GM18868 (cell line): ENCODE results near the gene HCN1.
"Not testable (repeated sequence)": the region's sequence is repeated elsewhere in the genome, so short reads cannot be mapped to it uniquely, and the experiment has no call there.

Experiments
- ATAC-seq: cut with Tn5 transposase; IDR thresholded peaks from one replicate; pipeline ENCODE4 v1.9.1; 2021; ENCODE audit warnings: mild to moderate bottlenecking, moderate library complexity; ENCODE audit not compliant: unreplicated experiment

Gene HCN1

DNA sequence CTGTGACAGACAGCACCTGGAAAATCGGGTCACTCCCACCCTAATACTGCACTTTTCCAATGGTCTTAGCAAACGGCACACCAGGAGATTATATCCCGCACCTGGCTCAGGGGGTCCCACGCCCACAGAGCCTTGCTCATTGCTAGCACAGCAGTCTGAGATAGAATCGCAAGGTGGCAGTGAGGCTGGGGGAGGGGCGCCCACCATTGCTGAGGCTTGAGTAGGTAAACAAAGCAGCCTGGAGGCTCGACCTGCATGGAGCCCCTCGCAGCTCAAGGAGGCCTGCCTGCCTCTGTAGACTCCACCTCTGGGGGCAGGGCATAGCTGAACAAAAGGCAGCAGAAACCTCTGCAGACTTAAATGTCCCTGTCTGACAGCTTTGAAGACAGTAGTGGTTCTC is 383.6 kb downstream of the HCN1 start:
- not testable (repeated sequence) for ATAC-seq

DNA sequence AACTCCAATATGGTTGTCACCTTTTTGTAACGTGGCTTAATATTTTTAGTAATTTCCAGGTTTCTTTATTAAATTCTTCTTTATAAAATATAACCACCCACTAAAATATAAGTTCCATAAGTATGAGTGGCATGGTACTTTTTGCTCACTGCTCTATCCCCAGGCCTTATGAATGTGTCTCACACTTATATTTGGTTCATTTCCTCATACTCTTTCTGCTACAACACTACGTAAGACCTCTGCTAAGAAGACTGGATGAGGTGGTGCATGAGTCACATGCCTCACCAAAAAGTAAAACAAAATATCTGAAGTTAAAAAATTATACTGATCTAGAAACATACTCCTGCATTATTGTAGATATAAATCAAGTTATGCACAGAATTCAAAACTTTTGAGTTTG is 400.9 kb downstream of the HCN1 start:
- ATAC-seq, result no peak

- ATAC-seq, result no peak
Measured at GRCh38 chr5:45288746-45289145, 407.4 kb downstream of the HCN1 start.

GRCh38 chr5:45284436-45284835 is 411.7 kb downstream of the HCN1 start:
- no peak for ATAC-seq

GRCh38 chr5:45281081-45281480 is 415.1 kb downstream of the HCN1 start:
- ATAC-seq, result no peak

- ATAC-seq, result no peak
Measured at GRCh38 chr5:45279109-45279508, 417.1 kb downstream of the HCN1 start.

DNA sequence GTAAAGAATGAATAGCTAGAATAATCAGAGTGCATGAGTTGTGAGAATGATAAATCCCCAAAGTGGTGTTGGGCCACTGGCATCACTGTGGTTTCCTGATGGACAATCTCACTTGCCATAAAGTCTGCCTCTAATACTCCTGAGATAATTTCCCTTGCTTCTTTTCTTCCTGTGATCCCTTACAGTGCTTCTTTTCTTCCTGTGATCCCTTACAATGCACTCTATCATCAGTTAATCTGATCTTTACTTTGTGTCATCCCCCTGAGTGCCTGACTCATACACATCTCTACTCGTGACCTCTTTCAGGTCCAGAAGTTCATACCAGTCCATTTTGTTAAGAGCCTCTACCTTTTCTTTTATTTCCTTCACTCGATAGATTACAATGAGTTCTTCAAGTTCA is 418.3 kb downstream of the HCN1 start:
- no peak for ATAC-seq

- no peak for ATAC-seq
Measured at GRCh38 chr5:45274241-45274640, 421.9 kb downstream of the HCN1 start.

DNA sequence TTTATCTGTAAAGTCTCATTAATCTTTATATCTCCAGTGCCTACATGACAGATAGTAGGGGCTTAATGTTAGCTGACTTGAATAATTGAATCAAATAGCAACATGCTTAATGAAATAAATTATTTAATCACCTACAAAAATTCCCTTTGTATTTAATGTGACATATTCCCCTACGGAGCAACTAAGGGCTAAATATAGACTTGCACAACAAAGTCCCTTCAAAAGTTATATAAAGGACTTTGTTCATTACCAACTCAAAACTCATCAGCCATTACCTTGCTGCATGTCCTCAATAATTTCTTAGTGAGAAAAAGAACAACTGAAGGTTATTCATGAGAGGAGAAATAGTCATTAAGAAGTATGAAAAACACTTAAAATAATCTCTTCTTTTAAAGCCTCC is 424.6 kb downstream of the HCN1 start:
- ATAC-seq, result no peak

DNA sequence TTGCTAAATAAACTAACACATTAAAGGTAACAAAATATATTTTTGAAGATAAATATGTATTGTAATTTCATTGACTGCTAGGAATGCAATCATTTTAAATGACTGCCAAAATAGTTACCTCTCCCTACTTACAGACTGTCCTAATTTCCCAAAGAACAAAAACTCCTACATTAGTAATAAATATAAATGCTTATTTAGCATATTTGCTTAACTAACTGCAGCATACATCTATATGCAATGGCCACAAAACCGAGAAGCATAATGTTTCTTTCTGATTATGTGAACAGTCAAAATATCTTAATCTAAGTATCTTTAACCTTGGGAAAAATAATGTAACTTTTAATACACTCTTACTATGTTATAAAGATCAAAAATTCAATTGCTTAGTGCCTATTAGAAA is 431.7 kb downstream of the HCN1 start:
- ATAC-seq, result no peak

DNA sequence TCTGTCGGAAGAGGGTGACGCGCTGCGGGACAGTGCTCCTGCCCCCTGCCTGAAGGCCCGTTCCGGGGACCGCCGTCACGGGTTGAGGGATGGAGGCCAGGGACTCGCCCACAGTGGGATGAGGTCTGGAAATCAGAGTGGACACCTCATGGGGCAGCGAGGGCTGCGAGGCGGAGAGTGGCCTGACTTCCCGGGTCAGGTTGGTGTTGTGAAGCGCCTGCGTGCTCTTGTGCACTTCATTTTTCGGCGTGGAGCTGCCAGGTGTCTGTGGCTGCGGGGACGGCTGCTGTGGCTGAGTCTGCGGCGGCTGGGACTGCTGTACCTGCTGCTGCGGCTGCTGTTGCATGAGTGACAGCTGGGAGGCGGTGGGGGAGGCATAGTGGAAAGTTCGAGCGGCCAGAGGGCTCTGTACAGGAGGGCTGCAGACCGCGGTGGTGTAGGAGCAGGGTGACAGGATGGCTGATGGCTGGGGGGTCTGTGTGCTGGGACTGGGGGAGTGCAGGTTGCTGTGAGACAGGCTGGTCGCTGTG is 434.1 kb downstream of the HCN1 start:
- ATAC-seq, result no peak

DNA sequence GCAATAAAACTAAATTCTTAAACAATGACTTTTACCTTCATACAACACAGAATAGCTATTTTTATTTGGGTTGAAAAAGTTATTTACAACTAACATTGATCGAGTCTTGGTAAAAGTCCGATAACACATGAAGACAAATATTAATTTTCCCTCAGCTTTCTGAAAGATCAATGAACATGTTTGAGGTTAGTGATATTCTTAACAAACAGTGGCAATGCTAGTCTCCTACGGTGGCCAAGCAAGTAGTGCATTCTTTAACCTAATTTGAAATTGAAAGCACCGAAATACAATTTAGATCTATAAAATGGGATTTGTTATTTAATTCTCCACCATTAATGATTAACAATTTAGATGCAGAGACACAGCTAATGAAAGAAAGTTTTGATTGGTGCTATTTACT is 435.1 kb downstream of the HCN1 start:
- ATAC-seq, result no peak

- no peak for ATAC-seq
Measured at GRCh38 chr5:45260292-45260691, 435.9 kb downstream of the HCN1 start.

GRCh38 chr5:45252978-45253377 is 443.2 kb downstream of the HCN1 start:
- no peak for ATAC-seq

GRCh38 chr5:45252541-45252940 is 443.6 kb downstream of the HCN1 start:
- no peak for ATAC-seq

GRCh38 chr5:45225571-45226031 is 470.6 kb downstream of the HCN1 start:
- ATAC-seq, result no peak

GRCh38 chr5:45205403-45205961 is 490.7 kb downstream of the HCN1 start:
- no peak for ATAC-seq
